HG03108 (cell line): Measurements from ENCODE around the gene LGALS7.

Experiments
- ATAC-seq: cut with Tn5 transposase; IDR thresholded peaks from one replicate; pipeline ENCODE4 v1.9.1; 2021; ENCODE audit warnings: moderate library complexity; ENCODE audit not compliant: unreplicated experiment

LGALS7 gene

GRCh38 chr19:38741670-38742069 is 31.6 kb downstream of the LGALS7 start:
- no peak for ATAC-seq

GRCh38 chr19:38740932-38741331 is 32.4 kb downstream of the LGALS7 start:
- ATAC-seq: no peak

- ATAC-seq: no peak
Observed at GRCh38 chr19:38740257-38740592, 33.1 kb downstream of the LGALS7 start.

GRCh38 chr19:38739440-38740256 is 33.7 kb downstream of the LGALS7 start:
- no peak for ATAC-seq

GRCh38 chr19:38737921-38738737 is 35.2 kb downstream of the LGALS7 start:
- no peak for ATAC-seq

GRCh38 chr19:38737281-38737865 is 35.9 kb downstream of the LGALS7 start:
- no peak for ATAC-seq

- no peak for ATAC-seq
Observed at GRCh38 chr19:38736413-38737280, 36.7 kb downstream of the LGALS7 start.

GRCh38 chr19:38736036-38736412 is 37.3 kb downstream of the LGALS7 start:
- ATAC-seq: no peak

- ATAC-seq: no peak
Observed at GRCh38 chr19:38735257-38735686, 38.0 kb downstream of the LGALS7 start.

- peak; percentile 29 for ATAC-seq
Observed at GRCh38 chr19:38734426-38735256, 38.7 kb downstream of the LGALS7 start.

- no peak for ATAC-seq
Observed at GRCh38 chr19:38734176-38734425, 39.2 kb downstream of the LGALS7 start.

- no peak for ATAC-seq
Observed at GRCh38 chr19:38733493-38734175, 39.7 kb downstream of the LGALS7 start.

GRCh38 chr19:38733241-38733492 is 40.1 kb downstream of the LGALS7 start:
- no peak for ATAC-seq

- no peak for ATAC-seq
Observed at GRCh38 chr19:38731654-38732301, 41.5 kb downstream of the LGALS7 start.

GRCh38 chr19:38730731-38731589 is 42.4 kb downstream of the LGALS7 start:
- ATAC-seq: no peak

- no peak for ATAC-seq
Observed at GRCh38 chr19:38730470-38730730, 42.9 kb downstream of the LGALS7 start.

- no peak for ATAC-seq
Observed at GRCh38 chr19:38729653-38730469, 43.5 kb downstream of the LGALS7 start.
